NOMO-1 (cell line): ENCODE data around the gene PPP1CB.
"Not testable (repeated sequence)": the region's sequence is repeated elsewhere in the genome, so short reads cannot be mapped to it uniquely, and the experiment has no call there.

Experiments used
- DNase-seq, 2 experiments: peaks; one replicate each; lab custom pipeline; 2025; ENCODE audit not compliant: unreplicated experiment in 2 of 2; lab: John Stamatoyannopoulos, UW

PPP1CB gene

DNA sequence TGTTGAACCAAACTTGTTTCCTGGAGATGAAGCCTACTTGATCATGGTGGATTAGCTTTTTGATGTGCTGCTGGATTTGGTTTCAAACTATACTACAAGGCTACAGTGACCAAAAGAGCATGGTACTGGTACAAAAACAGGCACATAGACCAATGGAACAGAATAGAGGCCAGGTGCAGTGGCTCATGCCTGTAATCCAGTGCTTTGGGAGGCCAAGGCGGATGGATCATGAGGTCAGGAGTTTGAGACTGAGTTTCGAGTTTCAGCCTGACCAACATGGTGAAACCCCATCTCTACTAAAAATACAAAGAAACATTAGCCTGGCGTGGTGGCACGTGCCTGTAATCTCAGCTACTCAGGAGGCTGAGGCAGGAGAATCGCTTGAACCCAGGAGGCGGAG, 9.0 kb upstream of the PPP1CB start:
- DNase-seq: not testable (repeated sequence)

DNA sequence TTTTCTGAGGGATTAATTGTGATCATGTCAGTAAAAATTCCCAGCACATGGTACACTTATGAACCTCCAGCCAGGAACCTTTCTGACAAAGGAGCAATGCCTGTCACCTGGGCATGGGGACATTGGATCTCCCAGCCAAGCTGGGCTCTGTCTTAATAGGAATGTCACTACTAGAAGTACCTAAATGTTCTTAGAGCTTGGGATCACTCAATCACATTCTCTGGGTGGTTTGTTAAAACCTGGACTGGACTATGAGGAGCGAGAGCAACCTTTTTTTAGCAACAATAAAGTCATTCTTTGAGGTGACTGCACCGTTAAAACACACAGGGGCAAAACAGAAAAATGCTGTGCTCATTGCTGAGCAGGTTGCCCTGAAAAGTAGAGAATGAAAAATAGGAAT, 6.4 kb upstream of the PPP1CB start:
- no peak for DNase-seq

DNA sequence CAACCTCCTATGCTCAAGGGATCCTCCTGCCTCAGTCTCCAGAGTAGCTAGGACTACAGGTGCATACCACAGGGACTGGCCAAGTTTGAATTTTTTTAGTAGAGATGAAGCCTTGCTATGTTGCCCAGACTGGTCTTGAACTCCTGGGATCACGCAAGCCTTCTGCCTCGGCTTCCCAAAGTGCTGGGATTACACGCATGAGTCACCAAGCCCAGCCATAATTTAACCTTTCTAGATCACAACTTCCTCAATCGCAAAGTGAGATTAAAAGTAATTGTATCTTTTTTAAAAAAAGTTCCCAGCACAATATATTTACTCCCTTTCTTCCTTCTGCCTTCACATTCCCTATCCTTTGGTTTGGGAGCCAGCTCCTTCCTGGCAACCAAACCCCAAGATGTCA, 5.8 kb upstream of the PPP1CB start:
- DNase-seq: peak; percentile 8 to 15

DNA sequence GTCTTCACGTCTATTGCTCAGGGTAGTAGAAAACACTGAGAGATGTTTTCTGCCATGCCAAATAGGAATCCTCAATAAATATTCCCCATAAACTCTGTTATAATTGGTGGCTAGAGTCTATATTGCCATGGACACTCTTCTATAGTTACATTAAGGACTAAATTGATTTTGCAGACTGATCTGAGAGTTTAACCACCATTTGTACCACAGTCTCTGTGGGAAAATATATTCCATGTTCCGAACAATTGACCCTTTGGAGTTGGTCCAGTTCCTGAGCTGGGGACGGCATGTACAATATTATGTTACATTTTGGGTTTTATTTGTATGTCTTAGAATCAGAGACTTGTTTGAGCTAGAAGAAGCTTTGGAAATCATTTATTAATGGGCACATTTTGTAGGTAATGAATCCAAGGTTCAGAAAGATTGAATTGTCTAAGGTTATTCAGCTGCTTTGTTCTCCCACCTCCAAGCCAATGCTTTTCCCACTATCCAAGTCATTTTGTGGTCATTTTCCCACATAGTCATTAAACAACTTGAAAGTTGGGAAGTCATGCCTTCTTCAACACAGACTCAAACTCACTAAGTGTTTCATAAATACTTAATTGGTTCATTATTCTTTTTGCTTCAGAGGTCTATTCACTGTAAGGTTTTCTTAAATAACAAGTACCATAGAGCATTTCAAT, 5.1 kb upstream of the PPP1CB start:
- DNase-seq: no peak

DNA sequence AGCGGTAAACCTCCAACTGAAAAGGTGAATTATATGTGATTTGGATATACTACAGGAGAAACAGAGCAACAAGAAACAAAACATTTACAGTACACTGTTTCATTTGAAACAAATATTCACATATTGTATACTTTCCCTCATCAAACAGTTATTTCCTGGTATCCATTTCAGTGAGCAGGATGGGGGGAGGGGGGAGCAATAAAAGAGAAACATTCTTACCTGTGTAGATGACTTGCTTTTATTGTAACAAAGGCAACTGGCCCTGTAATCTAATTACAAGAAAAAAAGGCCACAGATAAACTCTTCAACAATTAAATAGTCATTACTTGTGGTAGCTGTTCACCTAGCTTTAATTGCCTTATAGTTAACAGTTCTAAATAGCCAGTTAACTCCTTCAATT, 3.9 kb upstream of the PPP1CB start:
- no peak for DNase-seq

DNA sequence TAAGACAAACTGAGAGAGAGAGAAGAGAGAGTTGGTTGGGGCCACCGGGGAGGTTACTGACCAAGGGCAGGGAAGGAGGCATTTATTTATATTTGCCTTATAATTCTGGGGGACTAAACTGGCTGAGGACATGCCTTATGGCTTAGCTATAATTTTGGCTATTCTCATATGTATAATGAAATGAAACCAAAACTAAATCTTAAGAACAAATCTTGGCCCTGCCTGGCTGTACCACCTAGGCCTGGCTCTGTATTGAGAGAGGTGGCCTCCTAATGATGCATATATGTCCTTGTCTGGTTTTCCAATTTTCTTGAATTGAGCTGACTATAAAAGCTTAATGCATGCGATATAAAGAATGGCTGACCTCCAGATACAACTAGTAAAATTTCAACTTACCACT, 3.5 kb upstream of the PPP1CB start:
- no peak for DNase-seq

DNA sequence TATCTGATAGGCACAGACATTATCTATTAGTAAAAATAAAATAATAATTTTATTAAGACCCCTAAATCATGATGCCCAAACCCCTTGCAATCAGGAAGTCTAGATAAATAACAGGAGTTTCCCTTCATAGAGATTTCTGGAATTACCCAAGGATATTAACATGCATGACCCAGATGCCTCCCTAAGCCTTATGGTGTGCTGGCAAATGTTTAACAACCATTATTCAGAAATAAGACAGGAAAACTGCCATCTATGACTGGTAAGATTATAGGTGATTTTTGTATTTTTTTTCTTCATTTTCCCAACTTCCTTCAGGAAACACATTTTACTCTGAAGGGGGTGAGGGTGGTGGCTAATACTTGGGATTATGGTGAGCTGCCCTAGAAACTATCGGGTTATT, 2.7 kb upstream of the PPP1CB start:
- no peak for DNase-seq

DNA sequence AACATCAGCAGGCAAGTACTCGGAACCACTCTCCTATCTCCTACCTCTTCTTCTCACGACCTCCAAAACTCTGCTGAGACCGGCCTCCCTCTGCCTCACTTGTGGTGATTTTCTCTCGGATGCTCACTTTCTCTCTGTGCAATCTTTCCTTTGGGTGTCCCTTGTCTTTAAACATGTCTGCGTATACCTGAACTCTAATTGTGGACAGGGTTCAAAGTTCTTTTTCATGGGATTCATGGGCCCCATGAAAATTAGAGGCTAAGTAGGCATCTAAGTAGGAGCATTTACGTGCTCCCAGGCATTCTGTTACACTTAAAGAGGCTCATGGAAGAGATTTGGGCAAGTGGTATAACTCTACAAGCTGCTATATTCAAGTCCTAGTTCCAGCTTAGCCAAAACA, 2.1 kb upstream of the PPP1CB start:
- no peak for DNase-seq

DNA sequence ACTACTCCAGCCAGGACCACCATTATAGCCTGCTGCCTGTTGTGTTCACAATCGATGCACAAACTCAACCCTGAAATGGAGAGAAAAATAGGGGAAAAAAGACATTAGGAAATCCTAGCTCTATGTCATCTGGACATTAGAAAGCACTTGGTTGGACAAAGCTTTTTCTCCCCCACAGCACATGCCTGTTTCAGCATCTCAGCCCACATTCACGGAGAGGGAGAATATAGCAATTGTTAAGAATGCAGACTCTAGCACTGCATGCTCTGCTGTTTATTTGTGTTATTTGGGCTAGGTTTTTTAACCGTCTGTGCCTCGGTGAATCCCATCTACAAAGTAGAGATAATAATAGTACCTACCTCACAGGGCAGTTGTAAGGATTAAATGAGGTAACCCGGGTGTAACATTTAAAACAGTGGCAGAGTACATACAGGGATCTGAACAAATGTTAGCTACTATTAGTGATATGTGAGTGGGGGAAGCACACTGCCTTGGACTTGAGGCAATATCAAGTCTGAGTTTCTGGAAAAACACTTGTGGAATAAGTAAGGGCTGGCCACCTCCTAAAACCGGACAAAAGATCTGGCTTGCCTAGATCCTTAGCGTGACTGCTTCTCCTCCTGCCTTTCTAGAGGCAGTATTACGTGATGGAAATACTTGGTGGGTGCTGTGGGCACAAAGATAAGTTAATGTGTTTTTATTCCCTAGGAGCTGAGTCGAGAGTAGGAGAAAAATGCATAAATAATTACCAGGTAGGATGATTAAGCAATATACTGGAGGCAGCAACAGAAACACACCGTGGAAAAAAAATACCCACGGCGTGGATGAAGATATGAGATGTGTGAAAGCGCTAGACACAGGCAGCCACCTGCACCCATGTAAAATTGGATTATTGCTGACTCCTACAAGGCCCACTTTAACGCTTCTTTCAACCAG, 1.0 kb upstream of the PPP1CB start:
- DNase-seq: peak in 1 of 2 experiments; percentile 56

DNA sequence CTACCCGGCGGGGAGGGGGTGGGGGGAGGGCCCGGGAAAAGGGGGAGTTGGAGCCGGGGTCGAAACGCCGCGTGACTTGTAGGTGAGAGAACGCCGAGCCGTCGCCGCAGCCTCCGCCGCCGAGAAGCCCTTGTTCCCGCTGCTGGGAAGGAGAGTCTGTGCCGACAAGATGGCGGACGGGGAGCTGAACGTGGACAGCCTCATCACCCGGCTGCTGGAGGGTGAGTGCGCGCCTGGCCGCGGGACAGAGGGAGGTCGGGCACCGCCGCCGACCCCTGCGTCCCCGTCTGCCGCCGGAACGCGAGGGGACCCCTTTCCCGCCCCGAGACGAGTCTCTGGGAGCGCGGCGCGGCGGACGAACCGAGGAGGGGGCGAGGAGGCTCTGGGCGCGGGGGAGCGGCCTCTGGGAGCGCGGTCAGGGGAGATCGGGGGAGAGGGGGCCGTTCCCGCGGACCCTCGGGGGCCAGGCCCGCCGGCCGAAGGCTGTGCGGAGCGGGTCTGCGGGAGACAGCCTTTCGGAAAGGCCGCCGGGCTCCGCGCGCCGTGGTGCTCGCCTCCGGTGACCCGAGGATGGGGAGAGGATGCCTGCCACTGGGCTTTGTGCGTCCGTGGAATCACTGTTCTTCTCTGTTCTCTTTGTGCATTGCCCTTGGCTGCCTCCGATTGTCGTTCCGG, 463 bp downstream of the PPP1CB start:
- DNase-seq: peak in 1 of 2 experiments; percentile 81

DNA sequence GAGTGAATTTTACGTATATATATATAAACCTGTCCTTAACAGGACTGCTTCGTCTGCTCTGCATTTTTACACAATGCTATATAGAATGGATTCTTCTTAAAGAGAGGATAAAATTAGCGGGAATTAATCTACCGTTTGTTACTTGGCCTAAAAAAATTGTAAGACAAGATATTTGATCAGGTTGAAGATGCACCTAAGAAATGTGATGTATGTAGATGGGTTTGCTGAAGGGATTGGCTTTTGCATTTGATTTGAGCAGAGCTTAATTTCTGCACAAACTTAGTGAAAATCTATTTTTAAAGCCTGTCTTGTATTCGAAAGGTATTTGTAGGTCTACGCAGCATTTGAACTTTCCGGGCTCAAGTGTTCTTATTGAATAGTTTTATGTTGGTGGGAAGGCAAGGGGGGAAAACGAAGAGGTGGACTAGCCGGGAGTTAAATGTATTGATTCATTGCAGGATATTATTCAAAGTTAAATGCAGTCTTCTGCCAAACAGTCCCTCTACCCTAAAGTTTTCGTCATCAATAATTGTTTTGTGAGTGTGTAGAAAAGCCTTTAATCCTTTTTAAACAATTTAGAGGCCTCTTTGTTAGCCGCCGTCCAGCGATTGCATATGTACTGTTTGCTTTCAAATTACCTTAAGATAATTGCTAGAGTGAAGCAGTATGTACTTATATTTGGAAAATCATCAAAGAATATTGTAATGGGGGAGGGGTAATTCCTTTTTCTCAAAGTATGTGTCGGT, 1.2 kb downstream of the PPP1CB start:
- peak in 1 of 2 experiments; percentile 40 for DNase-seq

DNA sequence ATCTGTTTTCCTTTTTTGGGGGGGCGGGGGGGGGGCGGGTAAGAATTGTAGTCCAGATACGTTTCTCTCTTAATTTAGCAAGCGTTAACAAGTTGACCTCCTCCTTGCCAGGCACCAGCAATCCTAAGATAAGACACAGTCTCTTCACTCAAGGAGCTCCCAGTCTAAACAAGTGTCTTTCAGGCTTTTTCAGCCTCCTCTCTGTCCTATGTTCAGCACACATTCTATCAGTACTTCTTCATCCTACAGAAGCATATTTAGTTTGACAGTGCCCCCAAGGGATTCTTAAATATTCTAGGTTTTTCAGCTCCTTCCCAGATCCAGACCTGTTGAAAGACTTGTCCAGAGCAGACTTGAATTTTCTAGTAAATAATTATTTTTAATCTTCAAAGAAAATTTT, 2.7 kb downstream of the PPP1CB start:
- DNase-seq: no peak

DNA sequence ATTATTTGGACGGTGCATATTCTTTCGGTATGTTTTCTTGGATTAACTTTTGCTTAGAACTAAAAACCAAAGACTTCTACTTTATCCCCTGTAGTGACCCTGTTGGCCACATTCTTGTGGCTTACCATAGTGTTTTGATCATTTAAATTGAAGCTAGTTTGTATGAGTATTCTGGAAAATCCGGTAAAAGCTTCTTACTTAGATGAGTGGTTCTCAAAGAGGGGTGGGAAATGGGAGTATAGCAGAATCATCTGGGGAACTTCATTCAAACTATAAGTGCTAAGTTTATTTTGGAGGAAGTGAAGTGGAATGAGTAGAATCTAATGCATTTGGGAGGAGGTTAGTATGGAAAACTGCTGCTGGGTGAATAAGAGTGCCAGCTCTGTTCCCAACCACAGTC, 3.8 kb downstream of the PPP1CB start:
- DNase-seq: no peak

DNA sequence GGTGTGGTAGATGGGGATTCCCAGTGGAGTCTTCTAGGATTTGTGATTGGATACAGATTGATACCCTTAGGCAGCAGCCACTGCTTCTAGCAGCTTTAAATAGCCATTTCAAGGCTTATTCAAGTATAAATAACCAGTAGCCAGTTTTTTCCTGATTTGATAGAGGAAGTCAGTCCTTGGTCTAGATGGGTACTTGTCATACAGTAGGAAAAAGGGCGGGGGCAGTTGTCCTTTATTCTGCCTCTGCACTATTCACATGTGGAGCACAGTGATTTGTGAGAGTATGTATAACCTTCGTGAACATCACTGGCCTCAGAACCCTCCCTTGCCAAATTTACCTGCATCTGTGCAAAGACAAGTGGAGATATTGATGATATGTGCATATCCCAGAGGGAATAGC, 6.8 kb downstream of the PPP1CB start:
- no peak for DNase-seq

DNA sequence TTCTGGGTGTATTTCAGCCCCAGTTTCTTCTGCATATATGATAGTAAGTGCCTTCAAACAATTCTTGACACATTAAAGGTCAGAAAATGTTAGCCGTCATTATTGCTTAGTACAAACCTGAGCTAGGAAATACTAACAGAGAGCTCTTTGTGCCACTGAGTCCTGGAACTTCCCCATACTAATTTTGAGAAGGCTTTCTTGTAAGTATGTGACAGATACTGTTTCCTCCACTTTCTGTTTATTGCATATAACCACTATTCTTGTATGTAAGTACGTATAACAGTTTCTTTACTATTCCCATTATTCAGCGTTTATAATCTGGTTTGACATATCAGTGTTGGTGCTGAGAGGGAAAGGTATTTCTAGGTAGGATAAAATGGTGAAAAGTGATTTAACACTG, 9.8 kb downstream of the PPP1CB start:
- DNase-seq: no peak

DNA sequence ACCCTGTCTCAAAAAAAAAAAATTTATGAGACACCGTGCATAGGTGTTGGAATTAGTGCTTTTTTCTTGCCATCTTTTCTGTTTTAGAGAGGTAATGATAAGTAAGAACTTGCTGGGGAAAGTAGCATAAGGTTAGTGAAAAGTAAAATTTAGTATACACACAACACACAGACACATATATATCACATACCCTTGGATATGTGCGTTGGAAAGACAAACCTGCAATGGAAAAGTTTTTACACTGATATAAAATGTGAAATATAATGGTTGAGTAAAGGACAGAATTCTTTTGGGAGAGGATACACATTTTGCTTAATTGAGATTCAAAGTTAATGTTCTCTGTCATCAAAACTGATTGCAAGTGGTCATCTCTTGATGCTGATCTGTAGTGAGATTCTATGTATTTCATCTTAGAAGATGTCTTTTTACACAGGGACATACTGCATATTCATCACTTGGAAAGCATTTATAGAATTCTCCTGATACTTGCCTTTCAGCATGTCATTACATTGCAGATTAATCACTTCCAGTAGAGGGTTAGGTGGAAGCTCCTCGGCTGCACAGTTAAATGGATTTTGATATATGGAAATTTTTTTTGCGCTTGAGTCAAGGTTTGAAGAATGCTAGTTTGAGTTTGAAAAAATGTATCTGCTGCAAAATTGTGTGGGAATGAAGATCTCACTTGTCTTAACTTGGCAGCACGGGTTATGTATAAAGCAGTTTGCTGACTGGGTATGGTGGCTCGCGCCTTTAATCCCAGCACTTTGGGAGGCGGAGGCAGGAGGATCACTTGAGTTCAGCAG, 13.5 kb downstream of the PPP1CB start:
- no peak for DNase-seq

DNA sequence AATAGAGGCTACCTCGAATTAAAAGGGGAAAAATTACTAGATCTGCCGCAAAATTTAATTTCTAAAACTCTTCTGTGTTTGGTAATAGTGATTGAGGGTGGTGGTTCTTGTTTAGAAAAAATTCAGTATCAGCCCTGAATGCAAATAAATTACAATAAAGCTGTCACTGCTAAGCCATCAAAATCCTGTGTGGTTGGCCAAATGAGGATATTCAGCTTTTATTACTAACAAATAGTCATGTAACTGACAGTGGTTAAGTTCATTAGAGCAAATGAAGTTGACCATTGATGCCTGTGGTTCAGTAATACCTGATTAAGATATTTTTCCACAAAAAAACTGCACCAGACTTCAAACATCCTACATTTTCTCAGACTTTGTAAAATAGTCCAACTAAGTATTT, 14.4 kb downstream of the PPP1CB start:
- DNase-seq: no peak

DNA sequence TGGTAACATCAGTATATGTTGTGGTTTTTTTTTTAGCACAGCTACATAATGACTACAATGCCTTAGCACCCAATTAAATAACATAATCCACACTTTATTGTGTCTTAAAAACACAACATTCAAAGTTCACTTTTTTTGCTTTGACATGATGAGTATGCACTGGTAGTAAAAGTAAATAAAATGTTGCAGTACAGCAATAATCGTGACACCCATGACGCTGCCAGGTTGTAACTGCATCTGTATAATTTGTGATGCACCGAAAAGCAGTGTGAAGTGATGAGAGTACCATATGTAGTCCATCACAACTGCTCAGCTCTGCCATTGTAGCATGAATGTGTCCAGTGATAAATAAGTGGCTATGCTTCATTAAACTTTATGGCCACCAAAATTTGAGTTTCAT, 15.7 kb downstream of the PPP1CB start:
- no peak for DNase-seq

DNA sequence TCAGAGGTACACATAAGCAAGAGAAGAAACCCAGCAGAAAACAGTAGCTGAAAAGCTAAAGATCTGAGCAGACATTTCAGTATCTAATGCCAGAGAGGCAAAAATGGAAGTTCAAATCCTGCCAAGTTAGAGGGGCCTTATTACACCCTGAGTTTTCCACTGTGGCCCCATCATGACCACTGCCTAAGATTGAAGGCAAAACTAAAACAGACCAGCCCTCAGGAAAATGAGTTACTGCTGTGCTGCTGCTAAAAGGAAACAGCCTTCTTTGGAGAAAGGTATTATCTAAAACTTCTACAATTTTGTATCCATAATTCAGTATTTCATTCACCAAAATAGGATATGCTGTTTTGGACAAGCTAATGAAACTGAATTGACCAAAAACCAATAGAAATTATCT, 16.8 kb downstream of the PPP1CB start:
- no peak for DNase-seq

DNA sequence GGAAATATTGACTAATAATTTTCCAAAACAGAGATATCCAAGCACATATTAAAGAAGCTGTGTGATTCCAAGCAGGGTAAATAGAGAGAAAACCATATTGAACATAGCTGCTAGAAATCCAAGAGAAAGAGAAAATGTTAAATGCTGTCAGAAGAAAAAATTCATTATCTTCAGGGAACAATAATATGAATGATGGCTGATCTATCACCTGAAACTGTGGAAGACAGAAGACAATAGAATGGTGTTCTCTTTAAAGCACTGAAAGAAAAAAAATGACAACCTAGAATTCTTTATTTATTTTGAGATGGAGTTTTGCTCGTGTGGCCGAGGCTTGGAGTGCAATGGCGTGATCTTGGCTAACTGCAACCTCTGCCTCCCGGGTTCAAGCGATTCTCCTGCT, 17.3 kb downstream of the PPP1CB start:
- DNase-seq: no peak
